ENCODE results near the gene LAMP1. TPM values are rescaled to one million over a fixed set of nuclear protein-coding genes. Genes with fewer than 3 reads are reported as not detected.
A peak's percentile ranks its signal among the peaks of the same experiment; 100 is the strongest.

LAMP1 gene
- total and polyA plus RNA-seq, 2 experiments from 2014 or later = 34.5 to 107 TPM

DNA sequence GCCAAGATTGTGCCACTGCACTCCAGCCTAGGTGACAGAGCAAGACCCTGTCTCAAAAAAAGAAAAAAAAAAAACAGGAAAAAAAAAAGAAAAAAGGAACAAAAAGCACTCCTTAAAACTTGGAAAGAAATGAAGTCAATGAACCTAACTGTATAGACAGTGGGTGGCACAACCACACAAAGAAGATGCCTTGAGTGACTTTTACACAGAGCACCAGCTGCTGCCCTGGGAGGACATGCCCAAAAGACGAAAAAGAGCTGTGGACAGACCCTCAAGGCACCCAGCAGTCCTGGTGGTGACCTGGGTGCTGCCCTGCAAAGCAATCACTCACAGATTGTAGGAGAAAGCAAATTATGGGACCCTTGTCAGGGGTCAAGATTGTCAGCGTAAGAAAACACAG, 5.9 kb upstream of the LAMP1 start:
- no peaks in the 10 kb centered on the region for H3K9me2 ChIP-seq (ENCODE audit: insufficient read depth)
- H3K36me3 Mint-ChIP-seq (ENCODE audit: low read depth) = no peaks in the 10 kb centered on the region
- TF ChIP-seq STAT1 (IDR thresholded peaks at IDR 0.05; ENCODE audit: unreplicated experiment) (no peak), POLR2AphosphoS5 (IDR thresholded peaks at IDR 0.05; ENCODE audit: low read depth) (no peak)
- H3K4me2 ChIP-seq = no peak overlapping the region
- ATAC-seq (no peak), DNase-seq (ENCODE audit: low spot score) (no peak)
- H3K27ac ChIP-seq (ENCODE audit: low read depth) = no peak overlapping the region
- peaks cover 13% of the 10 kb centered on the region for H3K4me1 Mint-ChIP-seq
- no peak overlapping the region for H3K4me3 ChIP-seq
- no peaks in the 10 kb centered on the region for H3K79me2 ChIP-seq (replicated peaks; ENCODE audit: insufficient read depth)
- H3K36me3 ChIP-seq (ENCODE audit: insufficient read depth) = no peaks in the 10 kb centered on the region
- H3K4me3 Mint-ChIP-seq = peak overlapping the region; percentile 24; the same call in 2 of the 3 replicates
- no peaks in the 10 kb centered on the region for H4K20me1 ChIP-seq (replicated peaks; ENCODE audit: insufficient read depth)
- peaks cover 17% of the 10 kb centered on the region for H3K27me3 Mint-ChIP-seq (ENCODE audit: insufficient read depth, low read depth, poor library complexity)
- peaks cover 12% of the 10 kb centered on the region; the same call in 1 of the 2 replicates for H3K4me1 ChIP-seq (ENCODE audit: insufficient read depth)
- H3K27me3 ChIP-seq (ENCODE audit: insufficient read depth) = 0 out of 2 replicates have a peak, but pooled peaks cover 10% of the 10 kb centered on the region
- no peak overlapping the region for H2AFZ ChIP-seq
- H3K27ac Mint-ChIP-seq = no peak overlapping the region
- H3K9me3 Mint-ChIP-seq = peaks cover 14% of the 10 kb centered on the region
- 0 out of 2 replicates have a peak, but pooled peaks cover 6% of the 10 kb centered on the region for H3F3A ChIP-seq (replicated peaks; ENCODE audit: low read depth)

DNA sequence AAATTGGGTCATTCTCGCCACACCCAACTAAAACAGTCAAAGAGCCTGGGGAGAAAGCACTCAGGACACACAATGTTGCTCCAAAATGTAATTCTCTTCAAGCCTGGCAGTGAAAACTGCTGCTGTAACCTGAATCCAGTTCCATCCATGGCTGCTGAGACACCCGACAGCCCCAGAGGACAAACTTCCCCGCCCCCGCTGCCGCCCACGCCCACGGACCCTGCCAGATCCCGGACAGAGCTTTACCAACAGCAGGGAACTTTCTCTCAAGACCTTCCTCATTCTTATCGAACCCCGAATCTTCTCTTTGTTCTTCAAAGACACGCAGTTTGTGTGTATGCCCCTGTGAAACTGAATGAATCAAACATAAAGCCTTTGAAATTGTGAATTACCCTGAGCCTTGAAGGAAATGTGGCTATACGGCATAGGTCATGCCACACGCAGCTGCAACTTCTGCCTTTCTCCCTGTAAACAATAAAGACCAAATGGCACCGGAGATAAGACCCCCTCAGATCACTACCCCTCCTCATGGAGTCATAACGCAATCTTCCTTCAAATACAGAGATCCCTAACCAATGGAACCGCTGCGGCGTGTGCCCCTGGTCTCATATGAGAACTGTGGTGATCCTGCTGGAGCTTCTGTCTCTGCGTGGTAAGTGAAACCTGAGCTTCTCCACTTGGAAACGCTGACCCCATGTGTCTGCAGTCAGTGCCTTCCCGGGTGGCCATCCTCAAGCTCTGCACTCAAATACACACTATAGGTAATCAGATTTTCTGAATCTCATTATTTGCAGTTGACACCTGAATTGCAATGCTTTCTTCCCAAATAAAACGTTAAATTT, 4.8 kb upstream of the LAMP1 start:
- peaks cover 12% of the 10 kb centered on the region; the same call in 1 of the 2 replicates for H3K4me1 ChIP-seq (ENCODE audit: insufficient read depth)
- H3K27ac Mint-ChIP-seq = peak overlapping the region; percentile 64; the same call in 1 of the 2 replicates
- peak overlapping the region; percentile 62 for H3K4me2 ChIP-seq
- no peaks in the 10 kb centered on the region for H4K20me1 ChIP-seq (replicated peaks; ENCODE audit: insufficient read depth)
- H3K4me1 Mint-ChIP-seq = peaks cover 13% of the 10 kb centered on the region
- TF ChIP-seq POLR2AphosphoS5 (IDR thresholded peaks at IDR 0.05; ENCODE audit: low read depth) = no peak
- TF ChIP-seq, protein P1, sequence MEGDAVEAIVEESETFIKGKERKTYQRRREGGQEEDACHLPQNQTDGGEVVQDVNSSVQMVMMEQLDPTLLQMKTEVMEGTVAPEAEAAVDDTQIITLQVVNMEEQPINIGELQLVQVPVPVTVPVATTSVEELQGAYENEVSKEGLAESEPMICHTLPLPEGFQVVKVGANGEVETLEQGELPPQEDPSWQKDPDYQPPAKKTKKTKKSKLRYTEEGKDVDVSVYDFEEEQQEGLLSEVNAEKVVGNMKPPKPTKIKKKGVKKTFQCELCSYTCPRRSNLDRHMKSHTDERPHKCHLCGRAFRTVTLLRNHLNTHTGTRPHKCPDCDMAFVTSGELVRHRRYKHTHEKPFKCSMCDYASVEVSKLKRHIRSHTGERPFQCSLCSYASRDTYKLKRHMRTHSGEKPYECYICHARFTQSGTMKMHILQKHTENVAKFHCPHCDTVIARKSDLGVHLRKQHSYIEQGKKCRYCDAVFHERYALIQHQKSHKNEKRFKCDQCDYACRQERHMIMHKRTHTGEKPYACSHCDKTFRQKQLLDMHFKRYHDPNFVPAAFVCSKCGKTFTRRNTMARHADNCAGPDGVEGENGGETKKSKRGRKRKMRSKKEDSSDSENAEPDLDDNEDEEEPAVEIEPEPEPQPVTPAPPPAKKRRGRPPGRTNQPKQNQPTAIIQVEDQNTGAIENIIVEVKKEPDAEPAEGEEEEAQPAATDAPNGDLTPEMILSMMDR (conservative IDR thresholded peaks at IDR 0.05; ENCODE audit: low read depth in 2 of 2) = peak in 1 of 2 experiments; percentile 21; a peak in 1 of 4 replicates
- peaks cover 18% of the 10 kb centered on the region for H3K9me3 Mint-ChIP-seq
- 0 out of 2 replicates have a peak, but pooled peaks cover 10% of the 10 kb centered on the region for H3K27me3 ChIP-seq (ENCODE audit: insufficient read depth)
- peak overlapping the region; percentile 88 for H2AFZ ChIP-seq
- peak; percentile 49 for DNase-seq (ENCODE audit: low spot score)
- 0 out of 2 replicates have a peak, but pooled peaks cover 6% of the 10 kb centered on the region for H3F3A ChIP-seq (replicated peaks; ENCODE audit: low read depth)
- peaks cover 5% of the 10 kb centered on the region; the same call in 2 of the 3 replicates for H3K36me3 Mint-ChIP-seq (ENCODE audit: low read depth)
- ATAC-seq = peak; percentile 63
- no peaks in the 10 kb centered on the region for H3K36me3 ChIP-seq (ENCODE audit: insufficient read depth)
- H3K4me3 ChIP-seq = peak overlapping the region; percentile 40
- no peaks in the 10 kb centered on the region for H3K79me2 ChIP-seq (replicated peaks; ENCODE audit: insufficient read depth)
- H3K27ac ChIP-seq (ENCODE audit: low read depth) = no peak overlapping the region
- H3K9me2 ChIP-seq (ENCODE audit: insufficient read depth) = no peaks in the 10 kb centered on the region
- H3K27me3 Mint-ChIP-seq (ENCODE audit: insufficient read depth, low read depth, poor library complexity) = peaks cover 24% of the 10 kb centered on the region
- peak overlapping the region; percentile 61 for H3K4me3 Mint-ChIP-seq

DNA sequence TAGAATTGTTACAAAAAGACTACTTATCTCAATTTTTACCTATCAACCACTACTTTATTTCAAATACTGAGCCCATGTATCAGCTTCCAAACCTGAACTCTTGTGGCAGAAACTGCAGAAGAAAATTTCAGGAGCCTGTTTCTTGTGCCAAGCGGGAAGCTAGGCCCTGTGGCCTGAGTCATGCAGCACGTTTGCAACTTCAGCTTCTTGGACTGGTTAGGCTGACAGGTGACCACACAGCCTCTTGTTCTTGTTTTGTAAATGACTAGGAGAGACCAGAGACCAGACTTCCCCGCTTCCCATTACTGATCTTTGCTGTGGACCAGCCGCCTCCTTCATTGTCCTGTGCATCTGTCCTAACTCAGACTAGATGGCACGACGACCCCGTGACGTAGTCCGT, 3.4 kb upstream of the LAMP1 start:
- Mint-ChIP-seq H3K4me1 (peaks cover 23% of the 10 kb centered on the region), H3K27ac (no peak overlapping the region; the same call in 1 of the 2 replicates), H3K36me3 (ENCODE audit: low read depth) (peaks cover 8% of the 10 kb centered on the region; the same call in 2 of the 3 replicates), H3K27me3 (ENCODE audit: insufficient read depth, low read depth, poor library complexity) (peaks cover 33% of the 10 kb centered on the region), H3K4me3 (no peak overlapping the region), H3K9me3 (peaks cover 14% of the 10 kb centered on the region)
- Histone ChIP-seq H3K36me3 (ENCODE audit: insufficient read depth) (no peaks in the 10 kb centered on the region), H3K4me3 (no peak overlapping the region), H3K79me2 (replicated peaks; ENCODE audit: insufficient read depth) (peaks cover 13% of the 10 kb centered on the region), H3K4me1 (ENCODE audit: insufficient read depth) (peaks cover 16% of the 10 kb centered on the region; the same call in 1 of the 2 replicates), H4K20me1 (replicated peaks; ENCODE audit: insufficient read depth) (peaks cover 4% of the 10 kb centered on the region; the same call in 1 of the 2 replicates), H3K9me2 (ENCODE audit: insufficient read depth) (no peaks in the 10 kb centered on the region), H3K27ac (ENCODE audit: low read depth) (no peak overlapping the region), H2AFZ (no peak overlapping the region), H3F3A (replicated peaks; ENCODE audit: low read depth) (0 out of 2 replicates have a peak, but pooled peaks cover 13% of the 10 kb centered on the region), H3K4me2 (no peak overlapping the region), H3K27me3 (ENCODE audit: insufficient read depth) (0 out of 2 replicates have a peak, but pooled peaks cover 10% of the 10 kb centered on the region)
- DNase-seq (ENCODE audit: low spot score) = no peak
- no peak for ATAC-seq
- TF ChIP-seq, protein P2, sequence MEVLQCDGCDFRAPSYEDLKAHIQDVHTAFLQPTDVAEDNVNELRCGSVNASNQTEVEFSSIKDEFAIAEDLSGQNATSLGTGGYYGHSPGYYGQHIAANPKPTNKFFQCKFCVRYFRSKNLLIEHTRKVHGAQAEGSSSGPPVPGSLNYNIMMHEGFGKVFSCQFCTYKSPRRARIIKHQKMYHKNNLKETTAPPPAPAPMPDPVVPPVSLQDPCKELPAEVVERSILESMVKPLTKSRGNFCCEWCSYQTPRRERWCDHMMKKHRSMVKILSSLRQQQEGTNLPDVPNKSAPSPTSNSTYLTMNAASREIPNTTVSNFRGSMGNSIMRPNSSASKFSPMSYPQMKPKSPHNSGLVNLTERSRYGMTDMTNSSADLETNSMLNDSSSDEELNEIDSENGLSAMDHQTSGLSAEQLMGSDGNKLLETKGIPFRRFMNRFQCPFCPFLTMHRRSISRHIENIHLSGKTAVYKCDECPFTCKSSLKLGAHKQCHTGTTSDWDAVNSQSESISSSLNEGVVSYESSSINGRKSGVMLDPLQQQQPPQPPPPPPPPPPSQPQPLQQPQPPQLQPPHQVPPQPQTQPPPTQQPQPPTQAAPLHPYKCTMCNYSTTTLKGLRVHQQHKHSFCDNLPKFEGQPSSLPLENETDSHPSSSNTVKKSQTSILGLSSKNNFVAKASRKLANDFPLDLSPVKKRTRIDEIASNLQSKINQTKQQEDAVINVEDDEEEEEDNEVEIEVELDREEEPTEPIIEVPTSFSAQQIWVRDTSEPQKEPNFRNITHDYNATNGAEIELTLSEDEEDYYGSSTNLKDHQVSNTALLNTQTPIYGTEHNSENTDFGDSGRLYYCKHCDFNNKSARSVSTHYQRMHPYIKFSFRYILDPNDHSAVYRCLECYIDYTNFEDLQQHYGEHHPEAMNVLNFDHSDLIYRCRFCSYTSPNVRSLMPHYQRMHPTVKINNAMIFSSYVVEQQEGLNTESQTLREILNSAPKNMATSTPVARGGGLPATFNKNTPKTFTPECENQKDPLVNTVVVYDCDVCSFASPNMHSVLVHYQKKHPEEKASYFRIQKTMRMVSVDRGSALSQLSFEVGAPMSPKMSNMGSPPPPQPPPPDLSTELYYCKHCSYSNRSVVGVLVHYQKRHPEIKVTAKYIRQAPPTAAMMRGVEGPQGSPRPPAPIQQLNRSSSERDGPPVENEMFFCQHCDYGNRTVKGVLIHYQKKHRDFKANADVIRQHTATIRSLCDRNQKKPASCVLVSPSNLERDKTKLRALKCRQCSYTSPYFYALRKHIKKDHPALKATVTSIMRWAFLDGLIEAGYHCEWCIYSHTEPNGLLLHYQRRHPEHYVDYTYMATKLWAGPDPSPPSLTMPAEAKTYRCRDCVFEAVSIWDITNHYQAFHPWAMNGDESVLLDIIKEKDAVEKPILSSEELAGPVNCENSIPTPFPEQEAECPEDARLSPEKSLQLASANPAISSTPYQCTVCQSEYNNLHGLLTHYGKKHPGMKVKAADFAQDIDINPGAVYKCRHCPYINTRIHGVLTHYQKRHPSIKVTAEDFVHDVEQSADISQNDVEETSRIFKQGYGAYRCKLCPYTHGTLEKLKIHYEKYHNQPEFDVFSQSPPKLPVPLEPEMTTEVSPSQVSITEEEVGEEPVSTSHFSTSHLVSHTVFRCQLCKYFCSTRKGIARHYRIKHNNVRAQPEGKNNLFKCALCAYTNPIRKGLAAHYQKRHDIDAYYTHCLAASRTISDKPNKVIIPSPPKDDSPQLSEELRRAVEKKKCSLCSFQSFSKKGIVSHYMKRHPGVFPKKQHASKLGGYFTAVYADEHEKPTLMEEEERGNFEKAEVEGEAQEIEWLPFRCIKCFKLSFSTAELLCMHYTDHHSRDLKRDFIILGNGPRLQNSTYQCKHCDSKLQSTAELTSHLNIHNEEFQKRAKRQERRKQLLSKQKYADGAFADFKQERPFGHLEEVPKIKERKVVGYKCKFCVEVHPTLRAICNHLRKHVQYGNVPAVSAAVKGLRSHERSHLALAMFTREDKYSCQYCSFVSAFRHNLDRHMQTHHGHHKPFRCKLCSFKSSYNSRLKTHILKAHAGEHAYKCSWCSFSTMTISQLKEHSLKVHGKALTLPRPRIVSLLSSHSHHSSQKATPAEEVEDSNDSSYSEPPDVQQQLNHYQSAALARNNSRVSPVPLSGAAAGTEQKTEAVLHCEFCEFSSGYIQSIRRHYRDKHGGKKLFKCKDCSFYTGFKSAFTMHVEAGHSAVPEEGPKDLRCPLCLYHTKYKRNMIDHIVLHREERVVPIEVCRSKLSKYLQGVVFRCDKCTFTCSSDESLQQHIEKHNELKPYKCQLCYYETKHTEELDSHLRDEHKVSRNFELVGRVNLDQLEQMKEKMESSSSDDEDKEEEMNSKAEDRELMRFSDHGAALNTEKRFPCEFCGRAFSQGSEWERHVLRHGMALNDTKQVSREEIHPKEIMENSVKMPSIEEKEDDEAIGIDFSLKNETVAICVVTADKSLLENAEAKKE (CRISPR knock-in tag; IDR thresholded peaks at IDR 0.05) = no peak
- no peak for TF ChIP-seq EZH2 (IDR thresholded peaks at IDR 0.05; ENCODE audit: low read depth, unreplicated experiment)
- no peak for TF ChIP-seq STAT1 (IDR thresholded peaks at IDR 0.05; ENCODE audit: unreplicated experiment)

Measured in GM23338 (cell line).